Measurements from ENCODE around the gene RIMBP3C.
"Not testable (repeated sequence)": the region's sequence is repeated elsewhere in the genome, so short reads cannot be mapped to it uniquely, and the experiment has no call there.

The RIMBP3C gene

DNA sequence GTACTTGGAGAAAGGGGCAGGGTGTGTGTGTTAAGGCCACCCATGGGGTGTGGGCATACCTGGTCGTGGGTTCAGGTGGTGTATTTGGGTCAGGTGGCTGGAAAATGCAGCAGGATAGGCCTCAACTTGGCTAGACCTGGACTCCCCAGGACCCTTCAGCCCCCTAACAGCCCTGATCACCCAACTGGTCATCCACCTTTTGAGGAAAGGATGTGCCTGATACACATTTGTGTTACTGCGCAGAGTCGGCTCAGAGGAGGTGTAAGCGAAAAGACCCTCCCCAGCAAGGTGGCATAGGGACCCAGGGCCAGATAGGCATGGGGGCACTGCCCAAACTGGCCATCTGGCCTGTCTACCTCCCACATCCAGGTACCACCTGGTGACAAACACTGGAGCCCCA is at the start of gene RIMBP3C:
RIMBP3C (minus strand) TSS at position 101 of the 400 bp plus-strand sequence. CDS start 485 bp downstream, outside the sequence.
- DNase-seq (ENCODE audit: low spot score): not testable (repeated sequence)

- TF ChIP-seq, protein P1, sequence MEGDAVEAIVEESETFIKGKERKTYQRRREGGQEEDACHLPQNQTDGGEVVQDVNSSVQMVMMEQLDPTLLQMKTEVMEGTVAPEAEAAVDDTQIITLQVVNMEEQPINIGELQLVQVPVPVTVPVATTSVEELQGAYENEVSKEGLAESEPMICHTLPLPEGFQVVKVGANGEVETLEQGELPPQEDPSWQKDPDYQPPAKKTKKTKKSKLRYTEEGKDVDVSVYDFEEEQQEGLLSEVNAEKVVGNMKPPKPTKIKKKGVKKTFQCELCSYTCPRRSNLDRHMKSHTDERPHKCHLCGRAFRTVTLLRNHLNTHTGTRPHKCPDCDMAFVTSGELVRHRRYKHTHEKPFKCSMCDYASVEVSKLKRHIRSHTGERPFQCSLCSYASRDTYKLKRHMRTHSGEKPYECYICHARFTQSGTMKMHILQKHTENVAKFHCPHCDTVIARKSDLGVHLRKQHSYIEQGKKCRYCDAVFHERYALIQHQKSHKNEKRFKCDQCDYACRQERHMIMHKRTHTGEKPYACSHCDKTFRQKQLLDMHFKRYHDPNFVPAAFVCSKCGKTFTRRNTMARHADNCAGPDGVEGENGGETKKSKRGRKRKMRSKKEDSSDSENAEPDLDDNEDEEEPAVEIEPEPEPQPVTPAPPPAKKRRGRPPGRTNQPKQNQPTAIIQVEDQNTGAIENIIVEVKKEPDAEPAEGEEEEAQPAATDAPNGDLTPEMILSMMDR (IDR thresholded peaks at IDR 0.05; ENCODE audit: extremely low read depth, missing control alignments): no peak
- no peak for DNase-seq (ENCODE audit: low spot score)
Observed at GRCh38 chr22:21599053-21599893, 48.0 kb upstream of the RIMBP3C start.

DNA sequence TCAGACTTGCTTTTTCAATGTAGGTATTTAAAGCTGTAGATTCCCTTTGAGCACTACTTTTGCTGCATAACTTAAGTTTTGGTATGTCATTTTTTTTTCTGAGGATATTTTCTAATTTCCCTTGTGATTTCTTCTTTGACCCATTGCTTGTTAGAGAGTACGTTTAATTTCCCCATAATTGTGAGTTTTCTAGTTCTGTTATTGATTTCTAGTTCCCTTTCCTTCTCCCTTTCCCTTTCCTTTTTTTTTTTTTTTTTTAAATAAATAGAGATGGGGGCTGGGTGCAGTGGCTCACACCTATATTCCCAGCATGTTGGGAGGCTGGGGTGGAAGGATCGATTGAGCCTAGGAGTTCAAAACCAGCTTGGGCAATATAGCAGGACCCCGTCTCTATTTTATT is 47.0 kb upstream of the RIMBP3C start:
- TF ChIP-seq, protein P1 (IDR thresholded peaks at IDR 0.05; ENCODE audit: extremely low read depth, missing control alignments): no peak
- DNase-seq (ENCODE audit: low spot score): no peak

GRCh38 chr22:21596356-21597135 is 45.3 kb upstream of the RIMBP3C start:
- not testable (repeated sequence) for DNase-seq (ENCODE audit: low spot score)

DNA sequence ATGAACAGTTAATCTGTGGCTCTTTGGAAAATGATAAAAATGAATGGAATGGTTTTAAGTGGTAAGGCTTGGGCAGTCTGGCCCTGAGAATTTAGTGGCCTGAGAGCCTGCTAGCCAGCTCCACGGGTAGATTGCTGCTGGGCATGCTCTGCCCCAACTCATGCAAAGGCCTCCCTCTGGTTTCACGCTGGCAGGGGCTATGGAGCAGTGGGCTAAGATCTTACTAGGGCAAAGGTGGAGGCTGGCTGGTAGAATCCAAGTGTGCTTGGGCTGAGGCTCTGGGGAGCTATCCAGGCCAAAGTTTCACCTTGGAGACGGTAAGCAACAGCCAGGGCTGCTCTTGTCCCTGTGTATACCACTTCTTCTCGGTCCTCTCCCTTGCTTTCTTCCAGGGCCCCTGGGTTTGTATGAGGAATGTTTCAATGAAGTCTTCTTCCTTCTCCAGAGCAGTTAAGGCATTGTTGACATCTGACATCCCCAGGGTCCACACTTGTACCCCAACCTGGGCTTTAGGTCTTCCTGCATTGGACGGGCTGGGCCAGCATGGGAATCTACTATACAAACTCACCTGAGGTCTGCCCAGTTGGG is 43.7 kb upstream of the RIMBP3C start:
- TF ChIP-seq, protein P1 (IDR thresholded peaks at IDR 0.05; ENCODE audit: extremely low read depth, missing control alignments): no peak
- DNase-seq (ENCODE audit: low spot score): no peak

DNA sequence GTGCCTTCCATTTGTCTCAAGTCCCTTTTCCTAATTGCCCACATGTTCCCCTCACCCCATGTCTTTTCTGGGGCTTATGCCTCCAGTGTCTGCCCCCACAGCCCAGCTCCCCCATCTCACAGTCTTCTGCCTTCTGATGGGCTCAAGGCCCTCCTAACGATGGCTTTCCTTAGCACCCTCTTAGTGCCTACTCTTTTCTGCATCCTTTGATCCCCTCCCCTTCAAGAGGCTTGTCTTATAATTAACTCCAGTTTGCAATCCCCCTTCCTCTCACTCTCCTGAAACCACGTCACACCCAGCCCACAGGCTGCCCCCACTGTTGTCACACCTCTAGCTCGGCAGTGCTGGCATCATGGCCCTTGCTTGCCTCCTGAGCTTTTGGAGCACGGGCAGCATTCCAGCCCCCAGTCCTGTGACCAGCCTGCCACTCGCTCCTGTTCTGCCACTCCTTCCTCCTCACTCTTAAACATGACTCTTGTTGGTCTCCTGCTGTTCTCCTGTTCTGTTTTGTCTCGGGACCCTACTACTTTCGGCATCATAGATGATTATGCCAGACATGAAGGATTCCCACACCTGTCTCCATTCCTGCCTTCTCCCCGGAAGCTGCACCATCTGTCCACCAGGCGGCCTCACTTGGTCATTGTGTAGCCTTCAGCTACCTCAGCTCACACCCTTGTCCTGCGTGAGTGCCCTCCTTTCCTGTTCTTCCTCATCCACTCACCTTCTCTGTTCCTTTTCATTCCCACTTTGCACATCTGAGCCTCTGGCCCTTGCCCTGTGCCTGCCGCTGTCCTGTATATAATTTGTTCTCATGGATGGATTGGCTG is 42.4 kb upstream of the RIMBP3C start:
- DNase-seq (ENCODE audit: low spot score): no peak
- TF ChIP-seq, protein P1 (IDR thresholded peaks at IDR 0.05; ENCODE audit: extremely low read depth, missing control alignments): no peak

DNA sequence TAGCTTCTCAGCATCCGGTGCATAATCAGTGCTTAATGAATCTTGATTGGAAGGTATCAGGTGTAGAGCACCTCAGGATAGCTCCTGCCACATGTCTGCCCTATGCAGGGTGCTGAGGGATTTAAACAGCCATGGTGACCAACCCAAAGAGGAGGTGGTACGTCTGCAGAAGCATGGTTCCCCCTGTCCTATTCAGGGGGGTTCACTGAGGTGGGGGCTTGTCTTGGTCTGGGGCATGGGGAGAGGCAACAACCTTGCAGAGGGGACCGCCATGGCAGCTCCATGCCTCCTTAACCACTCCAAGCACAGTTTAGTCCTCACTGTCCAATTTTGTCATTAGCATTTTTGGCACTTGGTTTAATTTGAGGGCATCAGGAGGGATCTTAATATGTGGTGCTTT is 41.2 kb upstream of the RIMBP3C start:
- no peak for DNase-seq (ENCODE audit: low spot score)

More for the DNA sequence above, 41.2 kb upstream of the RIMBP3C start:
- TF ChIP-seq, protein P1 (IDR thresholded peaks at IDR 0.05; ENCODE audit: extremely low read depth, missing control alignments): no peak

All from GM20000 (cell line).